GM18526 (cell line): ENCODE results near the gene CAGE1.

Experiments used
- POLR2A ChIP-seq: IDR thresholded peaks from 3 replicates; pipeline ENCODE4 v1.6.1; 2011; ENCODE audit not compliant: insufficient read length; ENCODE audit errors: extremely low read depth

Gene CAGE1

GRCh38 chr6:7418238-7418905, 28.8 kb upstream of the CAGE1 start:
- TF ChIP-seq POLR2A, result no peak

- TF ChIP-seq POLR2A, result no peak
These were observed 28.1 kb upstream of the CAGE1 start for GRCh38 chr6:7417684-7418083.

- TF ChIP-seq POLR2A, result no peak
These were observed 25.3 kb upstream of the CAGE1 start for GRCh38 chr6:7414811-7415210.

- no peak for TF ChIP-seq POLR2A
These were observed 23.7 kb upstream of the CAGE1 start for GRCh38 chr6:7413151-7413823.

- no peak for TF ChIP-seq POLR2A
These were observed 21.8 kb upstream of the CAGE1 start for GRCh38 chr6:7411328-7411727.

GRCh38 chr6:7410851-7411250, 21.3 kb upstream of the CAGE1 start:
- no peak for TF ChIP-seq POLR2A

- no peak for TF ChIP-seq POLR2A
These were observed 20.2 kb upstream of the CAGE1 start for GRCh38 chr6:7409740-7410139.

- TF ChIP-seq POLR2A, result no peak
These were observed 17.2 kb upstream of the CAGE1 start for GRCh38 chr6:7406743-7407142.

- no peak for TF ChIP-seq POLR2A
These were observed 15.0 kb upstream of the CAGE1 start for GRCh38 chr6:7404546-7404945.

GRCh38 chr6:7402716-7403115, 13.2 kb upstream of the CAGE1 start:
- no peak for TF ChIP-seq POLR2A

- TF ChIP-seq POLR2A, result no peak
These were observed 11.5 kb upstream of the CAGE1 start for GRCh38 chr6:7401075-7401474.

- TF ChIP-seq POLR2A, result no peak
These were observed 2.9 kb upstream of the CAGE1 start for GRCh38 chr6:7392402-7392801.

- TF ChIP-seq POLR2A, result no peak
These were observed 1.6 kb upstream of the CAGE1 start for GRCh38 chr6:7391151-7391550.

- no peak for TF ChIP-seq POLR2A
These were observed 810 bp upstream of the CAGE1 start for GRCh38 chr6:7390226-7390878.

- no peak for TF ChIP-seq POLR2A
These were observed 436 bp downstream of the CAGE1 start for GRCh38 chr6:7389162-7389450.

- TF ChIP-seq POLR2A, result no peak
These were observed 8.4 kb downstream of the CAGE1 start for GRCh38 chr6:7381092-7381491.

GRCh38 chr6:7378740-7379139, 10.8 kb downstream of the CAGE1 start:
- no peak for TF ChIP-seq POLR2A
